ENCODE results near the gene ZFP36L1. TPM values are rescaled to one million over a fixed set of nuclear protein-coding genes. Genes with fewer than 3 reads are reported as not detected.

ZFP36L1 gene
- total RNA-seq, 1 donor from 2014 or later: 15.5 TPM

GRCh38 chr14:68815298-68816182, 22.7 kb upstream of the ZFP36L1 start:
- FAIRE-seq (no peak), DNase-seq (ENCODE audit: low read depth) (no peak)
- no peaks in the 10 kb centered on the region for H3K27me3 ChIP-seq (ENCODE audit: control insufficient read depth, insufficient read depth, low read length)
- no peaks in the 10 kb centered on the region for H3K36me3 ChIP-seq (ENCODE audit: control insufficient read depth, insufficient read depth, low read length)
- TF ChIP-seq CTCF (IDR thresholded peaks at IDR 0.05; ENCODE audit: insufficient read depth, low read length, severe bottlenecking): no peak
- peak overlapping the region; percentile 47 for H3K4me3 ChIP-seq (ENCODE audit: low read depth, low read length)

- no peak overlapping the region for H3K4me3 ChIP-seq (ENCODE audit: low read depth, low read length)
- no peaks in the 10 kb centered on the region for H3K27me3 ChIP-seq (ENCODE audit: control insufficient read depth, insufficient read depth, low read length)
- TF ChIP-seq CTCF (IDR thresholded peaks at IDR 0.05; ENCODE audit: insufficient read depth, low read length, severe bottlenecking): no peak
- no peaks in the 10 kb centered on the region for H3K36me3 ChIP-seq (ENCODE audit: control insufficient read depth, insufficient read depth, low read length)
- DNase-seq (ENCODE audit: low read depth): no peak
- no peak for FAIRE-seq
Observed at GRCh38 chr14:68814539-68815297, 21.9 kb upstream of the ZFP36L1 start.

- TF ChIP-seq CTCF (IDR thresholded peaks at IDR 0.05; ENCODE audit: insufficient read depth, low read length, severe bottlenecking): no peak
- DNase-seq (ENCODE audit: low read depth) (no peak), FAIRE-seq (no peak)
- Histone ChIP-seq H3K36me3 (ENCODE audit: control insufficient read depth, insufficient read depth, low read length) (no peaks in the 10 kb centered on the region), H3K27me3 (ENCODE audit: control insufficient read depth, insufficient read depth, low read length) (no peaks in the 10 kb centered on the region), H3K4me3 (ENCODE audit: low read depth, low read length) (no peak overlapping the region)
Observed at GRCh38 chr14:68814238-68814538, 21.3 kb upstream of the ZFP36L1 start.

- Histone ChIP-seq H3K36me3 (ENCODE audit: control insufficient read depth, insufficient read depth, low read length) (no peaks in the 10 kb centered on the region), H3K4me3 (ENCODE audit: low read depth, low read length) (no peak overlapping the region), H3K27me3 (ENCODE audit: control insufficient read depth, insufficient read depth, low read length) (no peaks in the 10 kb centered on the region)
- FAIRE-seq: no peak
- no peak for TF ChIP-seq CTCF (IDR thresholded peaks at IDR 0.05; ENCODE audit: insufficient read depth, low read length, severe bottlenecking)
- no peak for DNase-seq (ENCODE audit: low read depth)
Observed at GRCh38 chr14:68813318-68813838, 20.5 kb upstream of the ZFP36L1 start.

GRCh38 chr14:68811171-68811570, 18.3 kb upstream of the ZFP36L1 start:
- TF ChIP-seq CTCF (IDR thresholded peaks at IDR 0.05; ENCODE audit: insufficient read depth, low read length, severe bottlenecking): no peak
- FAIRE-seq (no peak), DNase-seq (ENCODE audit: low read depth) (no peak)
- Histone ChIP-seq H3K27me3 (ENCODE audit: control insufficient read depth, insufficient read depth, low read length) (no peaks in the 10 kb centered on the region), H3K36me3 (ENCODE audit: control insufficient read depth, insufficient read depth, low read length) (no peaks in the 10 kb centered on the region), H3K4me3 (ENCODE audit: low read depth, low read length) (no peak overlapping the region)
